ENCODE measurements around the gene KCNK4.

DNA sequence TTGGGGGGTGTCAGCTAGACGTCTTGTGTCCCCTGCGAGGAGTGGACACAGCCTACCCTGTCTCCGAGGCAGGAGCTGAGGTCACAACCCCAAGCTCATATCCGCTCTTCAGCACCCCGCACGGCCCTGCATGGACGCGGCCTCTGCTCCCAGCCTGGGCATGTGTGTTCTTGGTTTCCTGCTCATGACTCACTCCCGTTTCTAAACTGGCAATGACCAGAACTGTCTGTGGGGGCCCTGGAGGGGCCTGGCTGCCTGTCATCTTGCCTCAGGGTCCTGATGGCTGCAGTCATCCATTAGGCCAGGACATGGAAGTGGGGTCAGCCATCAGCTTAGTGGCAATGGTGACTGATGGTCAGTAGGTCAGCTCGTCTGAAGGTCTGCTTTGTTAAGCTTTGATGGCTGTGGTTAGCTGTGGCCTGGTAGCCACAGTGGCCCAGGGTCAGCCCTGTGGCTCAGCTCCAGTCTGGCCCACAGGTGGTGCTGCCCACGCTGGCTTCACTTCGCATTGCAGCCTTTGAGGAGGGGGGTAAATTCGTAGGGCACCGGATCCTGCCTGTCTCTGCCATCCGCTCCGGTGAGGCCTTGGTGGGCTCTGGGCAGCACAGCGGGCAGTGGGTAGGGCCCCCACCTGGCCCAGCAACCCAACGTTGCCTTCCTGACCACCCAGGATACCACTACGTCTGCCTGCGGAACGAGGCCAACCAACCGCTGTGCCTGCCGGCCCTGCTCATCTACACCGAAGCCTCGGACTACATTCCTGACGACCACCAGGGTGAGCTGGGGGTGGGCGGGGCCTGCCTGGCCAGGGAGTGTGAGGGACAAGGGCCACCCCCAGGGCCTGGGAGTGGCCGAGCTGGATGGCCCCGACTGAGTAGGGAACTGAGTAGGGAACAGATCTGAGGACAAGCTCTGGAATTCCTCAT, 27.8 kb upstream of the KCNK4 start:
- TF ChIP-seq, protein P1, sequence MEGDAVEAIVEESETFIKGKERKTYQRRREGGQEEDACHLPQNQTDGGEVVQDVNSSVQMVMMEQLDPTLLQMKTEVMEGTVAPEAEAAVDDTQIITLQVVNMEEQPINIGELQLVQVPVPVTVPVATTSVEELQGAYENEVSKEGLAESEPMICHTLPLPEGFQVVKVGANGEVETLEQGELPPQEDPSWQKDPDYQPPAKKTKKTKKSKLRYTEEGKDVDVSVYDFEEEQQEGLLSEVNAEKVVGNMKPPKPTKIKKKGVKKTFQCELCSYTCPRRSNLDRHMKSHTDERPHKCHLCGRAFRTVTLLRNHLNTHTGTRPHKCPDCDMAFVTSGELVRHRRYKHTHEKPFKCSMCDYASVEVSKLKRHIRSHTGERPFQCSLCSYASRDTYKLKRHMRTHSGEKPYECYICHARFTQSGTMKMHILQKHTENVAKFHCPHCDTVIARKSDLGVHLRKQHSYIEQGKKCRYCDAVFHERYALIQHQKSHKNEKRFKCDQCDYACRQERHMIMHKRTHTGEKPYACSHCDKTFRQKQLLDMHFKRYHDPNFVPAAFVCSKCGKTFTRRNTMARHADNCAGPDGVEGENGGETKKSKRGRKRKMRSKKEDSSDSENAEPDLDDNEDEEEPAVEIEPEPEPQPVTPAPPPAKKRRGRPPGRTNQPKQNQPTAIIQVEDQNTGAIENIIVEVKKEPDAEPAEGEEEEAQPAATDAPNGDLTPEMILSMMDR (IDR thresholded peaks at IDR 0.05; ENCODE audit: poor library complexity, severe bottlenecking): no peak
- TF ChIP-seq EZH2 (IDR thresholded peaks at IDR 0.05; ENCODE audit: borderline replicate concordance, insufficient read depth, low read length, poor library complexity, severe bottlenecking): no peak
- no peak for TF ChIP-seq POLR2AphosphoS5 (IDR thresholded peaks at IDR 0.05)
- TF ChIP-seq EP300 (conservative IDR thresholded peaks at IDR 0.05; ENCODE audit: poor library complexity, severe bottlenecking): no peak
- no peak for TF ChIP-seq TAF1 (IDR thresholded peaks at IDR 0.05; ENCODE audit: low read depth)
- TF ChIP-seq, protein P2, sequence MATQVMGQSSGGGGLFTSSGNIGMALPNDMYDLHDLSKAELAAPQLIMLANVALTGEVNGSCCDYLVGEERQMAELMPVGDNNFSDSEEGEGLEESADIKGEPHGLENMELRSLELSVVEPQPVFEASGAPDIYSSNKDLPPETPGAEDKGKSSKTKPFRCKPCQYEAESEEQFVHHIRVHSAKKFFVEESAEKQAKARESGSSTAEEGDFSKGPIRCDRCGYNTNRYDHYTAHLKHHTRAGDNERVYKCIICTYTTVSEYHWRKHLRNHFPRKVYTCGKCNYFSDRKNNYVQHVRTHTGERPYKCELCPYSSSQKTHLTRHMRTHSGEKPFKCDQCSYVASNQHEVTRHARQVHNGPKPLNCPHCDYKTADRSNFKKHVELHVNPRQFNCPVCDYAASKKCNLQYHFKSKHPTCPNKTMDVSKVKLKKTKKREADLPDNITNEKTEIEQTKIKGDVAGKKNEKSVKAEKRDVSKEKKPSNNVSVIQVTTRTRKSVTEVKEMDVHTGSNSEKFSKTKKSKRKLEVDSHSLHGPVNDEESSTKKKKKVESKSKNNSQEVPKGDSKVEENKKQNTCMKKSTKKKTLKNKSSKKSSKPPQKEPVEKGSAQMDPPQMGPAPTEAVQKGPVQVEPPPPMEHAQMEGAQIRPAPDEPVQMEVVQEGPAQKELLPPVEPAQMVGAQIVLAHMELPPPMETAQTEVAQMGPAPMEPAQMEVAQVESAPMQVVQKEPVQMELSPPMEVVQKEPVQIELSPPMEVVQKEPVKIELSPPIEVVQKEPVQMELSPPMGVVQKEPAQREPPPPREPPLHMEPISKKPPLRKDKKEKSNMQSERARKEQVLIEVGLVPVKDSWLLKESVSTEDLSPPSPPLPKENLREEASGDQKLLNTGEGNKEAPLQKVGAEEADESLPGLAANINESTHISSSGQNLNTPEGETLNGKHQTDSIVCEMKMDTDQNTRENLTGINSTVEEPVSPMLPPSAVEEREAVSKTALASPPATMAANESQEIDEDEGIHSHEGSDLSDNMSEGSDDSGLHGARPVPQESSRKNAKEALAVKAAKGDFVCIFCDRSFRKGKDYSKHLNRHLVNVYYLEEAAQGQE (IDR thresholded peaks at IDR 0.05; ENCODE audit: borderline replicate concordance): no peak
- no peak for TF ChIP-seq RAD21 (conservative IDR thresholded peaks at IDR 0.05)

All from neural cell (in vitro differentiated cells).